ENCODE results near the gene PNMA8C.

Gene PNMA8C

GRCh38 chr19:46393456-46394401 lies 35.0 kb downstream of the PNMA8C start:
- H3K36me3 ChIP-seq (ENCODE audit: control insufficient read depth in 1 of 2, insufficient read depth in 2 of 2, low read length in 2 of 2): peaks cover 14 to 30% of the 10 kb centered on the region in 2 donors
- peaks cover 0 to 5% of the 10 kb centered on the region in 2 donors for H3K4me1 ChIP-seq (ENCODE audit: control insufficient read depth in 1 of 2, insufficient read depth in 2 of 2, low read length in 2 of 2)
- H3K27me3 ChIP-seq (ENCODE audit: low read depth, low read length): no peaks in the 10 kb centered on the region
- H3K27ac ChIP-seq (ENCODE audit: low read length): no peak overlapping the region
- H3K4me3 ChIP-seq (ENCODE audit: low read depth in 1 of 2, low read length in 2 of 2): no peak overlapping the region
- H3K9me3 ChIP-seq (ENCODE audit: control insufficient read depth in 1 of 2, low read length in 2 of 2): no peaks in the 10 kb centered on the region

- H3K4me3 ChIP-seq (ENCODE audit: low read depth in 1 of 2, low read length in 2 of 2): no peak overlapping the region
- H3K4me1 ChIP-seq (ENCODE audit: control insufficient read depth in 1 of 2, insufficient read depth in 2 of 2, low read length in 2 of 2): peaks cover 0 to 5% of the 10 kb centered on the region in 2 donors
- no peak overlapping the region for H3K27ac ChIP-seq (ENCODE audit: low read length)
- no peaks in the 10 kb centered on the region for H3K27me3 ChIP-seq (ENCODE audit: low read depth, low read length)
- H3K9me3 ChIP-seq (ENCODE audit: control insufficient read depth in 1 of 2, low read length in 2 of 2): no peaks in the 10 kb centered on the region
- peaks cover 18 to 38% of the 10 kb centered on the region in 2 donors for H3K36me3 ChIP-seq (ENCODE audit: control insufficient read depth in 1 of 2, insufficient read depth in 2 of 2, low read length in 2 of 2)
Observed at GRCh38 chr19:46392837-46393236, 35.9 kb downstream of the PNMA8C start.

DNA sequence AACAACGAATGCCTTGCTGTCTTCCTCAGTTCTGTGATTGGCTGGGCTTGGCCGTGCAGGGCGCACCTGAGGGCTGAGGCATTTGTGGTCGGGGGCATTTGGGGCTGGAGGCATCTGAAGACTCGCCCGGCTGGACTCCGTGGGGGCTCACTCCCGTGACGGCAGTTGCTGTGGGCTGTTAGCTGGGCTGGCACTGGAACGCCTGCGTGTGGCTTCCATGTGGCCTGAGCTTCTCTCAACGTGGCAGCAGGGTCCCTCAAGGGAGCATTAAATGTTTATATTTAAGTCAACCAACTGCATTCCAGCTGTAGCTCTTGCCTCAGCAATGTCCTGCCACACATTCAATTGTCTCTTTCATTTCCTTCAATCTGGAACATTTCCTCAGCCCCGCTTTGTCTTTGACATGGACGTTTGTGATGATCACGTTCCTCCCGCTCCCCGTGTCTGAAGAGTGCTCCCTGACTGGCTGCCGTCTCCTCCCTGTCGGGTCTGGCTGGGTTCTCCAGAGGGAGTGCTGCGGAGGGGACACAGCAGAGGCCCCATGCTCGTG lies 36.4 kb downstream of the PNMA8C start:
- Histone ChIP-seq H3K27me3 (ENCODE audit: low read depth, low read length) (no peaks in the 10 kb centered on the region), H3K4me1 (ENCODE audit: control insufficient read depth in 1 of 2, insufficient read depth in 2 of 2, low read length in 2 of 2) (peaks cover 0 to 5% of the 10 kb centered on the region in 2 donors), H3K9me3 (ENCODE audit: control insufficient read depth in 1 of 2, low read length in 2 of 2) (no peaks in the 10 kb centered on the region), H3K27ac (ENCODE audit: low read length) (no peak overlapping the region), H3K36me3 (ENCODE audit: control insufficient read depth in 1 of 2, insufficient read depth in 2 of 2, low read length in 2 of 2) (peaks cover 23 to 43% of the 10 kb centered on the region in 2 donors), H3K4me3 (ENCODE audit: low read depth in 1 of 2, low read length in 2 of 2) (no peak overlapping the region)

GRCh38 chr19:46391296-46392251 lies 37.2 kb downstream of the PNMA8C start:
- Histone ChIP-seq H3K27me3 (ENCODE audit: low read depth, low read length) (no peaks in the 10 kb centered on the region), H3K4me1 (ENCODE audit: control insufficient read depth in 1 of 2, insufficient read depth in 2 of 2, low read length in 2 of 2) (peaks cover 0 to 5% of the 10 kb centered on the region in 2 donors), H3K9me3 (ENCODE audit: control insufficient read depth in 1 of 2, low read length in 2 of 2) (no peaks in the 10 kb centered on the region), H3K4me3 (ENCODE audit: low read depth in 1 of 2, low read length in 2 of 2) (no peak overlapping the region), H3K27ac (ENCODE audit: low read length) (no peak overlapping the region), H3K36me3 (ENCODE audit: control insufficient read depth in 1 of 2, insufficient read depth in 2 of 2, low read length in 2 of 2) (peaks cover 23 to 51% of the 10 kb centered on the region in 2 donors)

GRCh38 chr19:46390866-46391265 lies 37.9 kb downstream of the PNMA8C start:
- Histone ChIP-seq H3K27me3 (ENCODE audit: low read depth, low read length) (no peaks in the 10 kb centered on the region), H3K9me3 (ENCODE audit: control insufficient read depth in 1 of 2, low read length in 2 of 2) (no peaks in the 10 kb centered on the region), H3K4me3 (ENCODE audit: low read depth in 1 of 2, low read length in 2 of 2) (no peak overlapping the region), H3K27ac (ENCODE audit: low read length) (no peak overlapping the region), H3K4me1 (ENCODE audit: control insufficient read depth in 1 of 2, insufficient read depth in 2 of 2, low read length in 2 of 2) (peaks cover 0 to 5% of the 10 kb centered on the region in 2 donors), H3K36me3 (ENCODE audit: control insufficient read depth in 1 of 2, insufficient read depth in 2 of 2, low read length in 2 of 2) (peaks cover 23 to 54% of the 10 kb centered on the region in 2 donors)

GRCh38 chr19:46390121-46390858 lies 38.4 kb downstream of the PNMA8C start:
- peaks cover 0 to 5% of the 10 kb centered on the region in 2 donors for H3K4me1 ChIP-seq (ENCODE audit: control insufficient read depth in 1 of 2, insufficient read depth in 2 of 2, low read length in 2 of 2)
- H3K27ac ChIP-seq (ENCODE audit: low read length): no peak overlapping the region
- H3K4me3 ChIP-seq (ENCODE audit: low read depth in 1 of 2, low read length in 2 of 2): no peak overlapping the region
- H3K27me3 ChIP-seq (ENCODE audit: low read depth, low read length): no peaks in the 10 kb centered on the region
- no peaks in the 10 kb centered on the region for H3K9me3 ChIP-seq (ENCODE audit: control insufficient read depth in 1 of 2, low read length in 2 of 2)
- H3K36me3 ChIP-seq (ENCODE audit: control insufficient read depth in 1 of 2, insufficient read depth in 2 of 2, low read length in 2 of 2): peaks cover 23 to 54% of the 10 kb centered on the region in 2 donors

- no peaks in the 10 kb centered on the region for H3K27me3 ChIP-seq (ENCODE audit: low read depth, low read length)
- H3K27ac ChIP-seq (ENCODE audit: low read length): no peak overlapping the region
- peaks cover 39 to 72% of the 10 kb centered on the region in 2 donors for H3K36me3 ChIP-seq (ENCODE audit: control insufficient read depth in 1 of 2, insufficient read depth in 2 of 2, low read length in 2 of 2)
- no peak overlapping the region for H3K4me3 ChIP-seq (ENCODE audit: low read depth in 1 of 2, low read length in 2 of 2)
- peaks cover 0 to 5% of the 10 kb centered on the region in 2 donors for H3K4me1 ChIP-seq (ENCODE audit: control insufficient read depth in 1 of 2, insufficient read depth in 2 of 2, low read length in 2 of 2)
- no peaks in the 10 kb centered on the region for H3K9me3 ChIP-seq (ENCODE audit: control insufficient read depth in 1 of 2, low read length in 2 of 2)
Observed at GRCh38 chr19:46388311-46389095, 40.2 kb downstream of the PNMA8C start.

- no peak overlapping the region for H3K4me3 ChIP-seq (ENCODE audit: low read depth in 1 of 2, low read length in 2 of 2)
- no peaks in the 10 kb centered on the region for H3K27me3 ChIP-seq (ENCODE audit: low read depth, low read length)
Observed at GRCh38 chr19:46387713-46388130, 41.0 kb downstream of the PNMA8C start.

GRCh38 chr19:46386996-46387712 lies 41.6 kb downstream of the PNMA8C start:
- Histone ChIP-seq H3K9me3 (ENCODE audit: control insufficient read depth in 1 of 2, low read length in 2 of 2) (no peaks in the 10 kb centered on the region), H3K36me3 (ENCODE audit: control insufficient read depth in 1 of 2, insufficient read depth in 2 of 2, low read length in 2 of 2) (peaks cover 45 to 85% of the 10 kb centered on the region in 2 donors), H3K27me3 (ENCODE audit: low read depth, low read length) (no peaks in the 10 kb centered on the region), H3K4me1 (ENCODE audit: control insufficient read depth in 1 of 2, insufficient read depth in 2 of 2, low read length in 2 of 2) (peaks cover 0 to under 1% of the 10 kb centered on the region in 2 donors), H3K4me3 (ENCODE audit: low read depth in 1 of 2, low read length in 2 of 2) (no peak overlapping the region), H3K27ac (ENCODE audit: low read length) (no peak overlapping the region)

More at GRCh38 chr19:46387713-46388130, 41.0 kb downstream of the PNMA8C start:
- Histone ChIP-seq H3K9me3 (ENCODE audit: control insufficient read depth in 1 of 2, low read length in 2 of 2) (no peaks in the 10 kb centered on the region), H3K4me1 (ENCODE audit: control insufficient read depth in 1 of 2, insufficient read depth in 2 of 2, low read length in 2 of 2) (peaks cover 0 to 5% of the 10 kb centered on the region in 2 donors), H3K27ac (ENCODE audit: low read length) (no peak overlapping the region), H3K36me3 (ENCODE audit: control insufficient read depth in 1 of 2, insufficient read depth in 2 of 2, low read length in 2 of 2) (peaks cover 41 to 80% of the 10 kb centered on the region in 2 donors)
